Astrocyte of the hippocampus (primary cell): ENCODE measurements around the gene NEURL1.
"Not testable (repeated sequence)": the region's sequence is repeated elsewhere in the genome, so short reads cannot be mapped to it uniquely, and the experiment has no call there.

Experiments
- DNase-seq: peaks from one replicate; pipeline ENCODE4 v3.0.0; 2011; ENCODE audit warnings: low read depth, low spot score

NEURL1 gene

DNA sequence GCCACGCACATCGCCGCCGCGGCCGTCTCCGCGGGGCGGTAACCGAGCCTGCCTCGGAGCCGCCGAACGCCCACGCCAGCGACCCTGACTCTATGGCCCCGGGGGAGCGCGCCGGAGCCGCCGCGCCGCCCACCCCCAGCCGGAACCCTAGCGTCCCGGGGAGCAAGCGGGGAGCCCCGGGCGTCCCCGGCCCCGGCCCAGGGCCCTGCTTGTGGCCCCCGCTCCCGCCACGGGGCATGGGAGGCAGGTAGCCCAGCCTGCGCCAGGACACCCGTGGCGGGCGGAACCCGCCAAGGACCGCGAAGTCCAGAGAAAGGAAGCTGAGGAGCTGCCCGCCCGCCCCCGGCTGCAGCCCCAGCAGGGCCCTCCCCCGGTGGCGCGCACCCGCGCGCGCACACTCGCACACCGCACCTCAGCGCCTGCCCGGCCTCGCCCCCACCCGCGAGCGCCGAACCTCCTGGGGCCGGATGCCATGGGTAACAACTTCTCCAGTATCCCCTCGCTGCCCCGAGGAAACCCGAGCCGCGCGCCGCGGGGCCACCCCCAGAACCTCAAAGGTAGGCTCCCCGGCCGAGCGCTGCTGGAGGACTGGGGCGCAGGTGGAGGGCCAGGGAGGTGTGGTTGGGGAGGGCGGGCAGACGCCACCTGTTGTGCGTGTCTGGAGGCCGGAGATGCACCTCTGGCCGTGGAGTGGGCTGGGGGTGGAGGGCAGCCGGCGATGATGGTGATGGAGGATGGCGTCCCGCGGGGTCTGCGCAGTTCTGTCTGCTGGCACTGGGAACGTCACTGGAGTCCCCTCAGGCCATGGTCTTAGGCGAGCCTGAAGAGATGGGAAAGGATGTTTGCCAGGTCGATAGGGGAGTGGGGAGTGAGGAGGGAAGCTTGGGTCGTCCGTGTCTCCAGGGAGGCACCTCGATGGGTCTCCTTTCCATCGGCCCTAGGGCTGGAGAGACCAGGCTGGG is 692 bp downstream of the NEURL1 start:
- DNase-seq = peak; percentile 29

DNA sequence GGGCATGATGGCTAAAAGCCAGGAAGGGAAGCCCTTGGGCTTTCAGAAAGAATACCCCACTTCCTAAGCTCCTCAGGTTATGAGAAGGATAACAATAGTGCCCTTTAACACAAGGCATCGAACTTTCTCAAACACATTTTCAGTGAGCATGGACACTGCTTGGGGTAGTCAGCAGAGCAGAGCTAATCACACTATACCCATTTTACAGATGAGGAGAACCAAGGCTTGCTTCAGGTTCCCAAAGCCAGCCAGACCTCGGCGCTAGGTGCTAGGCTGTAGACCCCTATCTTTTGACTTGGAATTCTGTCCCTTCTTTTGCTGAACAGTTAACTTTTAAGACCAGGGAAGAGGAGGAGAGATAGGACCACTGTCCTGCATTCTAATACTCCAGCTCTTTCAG is 1.8 kb downstream of the NEURL1 start:
- no peak for DNase-seq

DNA sequence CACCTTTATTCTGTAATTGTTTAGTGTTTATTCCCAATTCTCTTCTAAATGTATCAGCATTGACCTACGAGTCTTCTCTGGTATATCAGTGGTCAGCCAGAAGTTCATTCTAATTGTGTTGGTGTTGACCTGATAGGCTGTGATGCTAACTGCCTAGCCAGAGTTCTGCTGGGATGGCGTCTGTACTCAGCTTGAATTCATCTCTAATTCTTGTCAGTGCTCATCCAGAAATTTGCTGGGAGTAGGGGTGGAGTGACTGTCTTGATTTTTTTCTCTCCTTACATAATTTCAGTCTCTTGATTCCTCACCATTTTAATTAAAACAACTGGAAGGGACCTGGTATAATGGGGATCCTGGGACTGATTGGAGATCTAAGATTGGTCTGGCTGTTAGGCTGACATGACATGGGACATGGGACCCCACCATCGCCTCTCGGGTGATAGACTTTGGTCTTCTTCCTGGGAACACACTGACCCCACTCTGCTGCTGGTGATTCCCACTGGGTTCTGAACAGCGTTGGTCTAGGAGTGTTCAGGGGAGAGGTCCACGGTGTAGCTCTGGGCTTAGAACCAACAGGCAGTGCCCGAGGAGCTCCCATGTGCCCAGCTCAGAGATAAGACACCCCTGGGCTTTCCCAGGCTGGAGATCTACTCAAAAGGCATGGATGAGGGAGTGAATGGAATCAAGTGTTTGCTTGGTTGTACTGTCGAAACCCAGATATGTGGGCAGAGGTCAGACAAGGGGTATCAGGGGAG is 3.8 kb downstream of the NEURL1 start:
- no peak for DNase-seq

DNA sequence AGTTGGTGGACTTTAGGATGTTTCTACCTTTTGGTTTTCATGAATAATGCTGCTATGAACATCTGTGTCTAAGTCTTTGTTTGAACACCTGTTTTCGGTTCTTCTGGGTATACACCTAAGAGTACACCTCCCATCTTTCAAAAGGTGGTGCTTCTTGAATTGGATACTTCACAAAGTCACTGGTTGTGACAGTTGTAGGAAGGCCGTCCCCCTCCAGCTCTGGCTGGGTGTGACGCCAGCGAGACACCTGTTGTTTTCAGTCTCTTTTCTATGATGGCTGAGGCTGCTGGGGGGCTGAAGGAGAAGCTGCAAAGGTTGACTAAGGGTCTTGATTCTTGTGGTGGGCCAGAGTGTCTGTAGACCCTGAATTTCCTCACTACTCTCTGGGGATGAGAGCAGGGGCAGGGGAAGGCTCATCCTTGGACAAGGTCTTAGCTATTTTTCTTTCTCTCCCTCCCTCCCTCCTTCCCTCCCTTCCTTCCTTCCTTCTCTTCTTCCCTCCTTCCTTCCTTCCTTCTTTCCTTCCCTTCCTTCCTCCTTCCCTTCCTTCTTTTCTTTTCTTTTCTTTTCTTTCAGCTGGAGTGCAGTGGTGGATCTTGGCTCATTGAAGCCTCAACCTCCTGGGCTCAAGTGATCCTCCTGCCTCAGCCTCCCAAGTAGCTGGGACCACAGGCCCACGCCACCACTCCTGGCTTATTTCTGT is 5.6 kb downstream of the NEURL1 start:
- DNase-seq = no peak

DNA sequence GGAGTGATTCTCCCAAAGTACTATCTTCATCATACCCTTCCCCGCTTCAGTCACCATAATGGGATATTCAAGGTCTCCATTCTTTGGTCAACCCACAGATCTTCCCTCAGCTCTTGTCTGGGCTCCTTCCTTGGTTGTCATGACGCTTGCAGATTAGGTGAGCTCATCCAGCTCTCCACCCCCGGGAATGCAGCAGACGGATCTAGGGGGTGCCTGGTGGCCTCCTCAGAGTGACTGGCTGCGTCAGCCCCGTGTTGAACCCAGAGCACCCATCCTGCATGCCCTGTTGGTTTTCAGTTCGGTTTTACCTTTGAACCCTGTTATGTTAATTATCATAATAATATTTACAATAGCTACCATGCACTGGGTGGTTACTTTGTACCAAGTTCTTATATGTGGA is 6.4 kb downstream of the NEURL1 start:
- DNase-seq = no peak

DNA sequence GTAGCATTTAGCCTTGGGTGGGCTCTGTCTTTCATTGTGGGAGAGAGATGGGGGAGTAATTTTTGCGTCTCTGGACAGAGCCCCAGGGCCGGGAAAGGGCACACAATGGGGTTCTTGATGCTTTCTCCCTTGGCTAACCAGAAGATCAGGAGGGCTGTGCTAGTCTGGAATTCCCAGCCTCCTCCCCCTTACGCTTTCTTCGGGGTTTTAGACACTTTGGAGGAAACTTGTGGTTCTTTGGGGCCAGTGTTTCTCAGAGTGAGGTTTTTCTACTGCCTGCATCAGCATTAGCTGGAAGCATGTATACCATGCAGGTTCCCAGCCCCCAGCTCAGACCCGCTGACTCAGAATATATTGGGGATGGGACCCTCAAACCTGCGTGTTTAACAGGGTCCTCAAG is 7.0 kb downstream of the NEURL1 start:
- DNase-seq = no peak

DNA sequence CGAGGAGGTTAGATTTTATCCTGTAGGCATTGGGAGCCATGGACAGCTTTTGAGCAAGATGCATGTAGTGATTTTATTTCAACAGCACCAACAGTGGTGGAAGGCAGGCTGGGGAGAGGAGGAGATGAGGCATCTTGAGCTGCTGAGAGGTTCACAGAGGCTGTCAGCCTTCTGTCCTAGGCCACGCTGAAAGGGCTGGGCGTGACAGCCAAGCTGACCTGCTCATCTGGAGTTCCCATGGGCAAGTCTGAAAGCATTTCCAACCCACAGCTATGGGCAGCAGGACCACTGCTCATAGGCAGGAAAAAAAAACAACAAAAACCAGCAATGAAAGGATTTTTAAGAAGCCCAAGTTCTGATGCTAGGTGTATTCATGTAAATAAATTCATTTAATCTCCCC is 7.7 kb downstream of the NEURL1 start:
- DNase-seq = no peak

DNA sequence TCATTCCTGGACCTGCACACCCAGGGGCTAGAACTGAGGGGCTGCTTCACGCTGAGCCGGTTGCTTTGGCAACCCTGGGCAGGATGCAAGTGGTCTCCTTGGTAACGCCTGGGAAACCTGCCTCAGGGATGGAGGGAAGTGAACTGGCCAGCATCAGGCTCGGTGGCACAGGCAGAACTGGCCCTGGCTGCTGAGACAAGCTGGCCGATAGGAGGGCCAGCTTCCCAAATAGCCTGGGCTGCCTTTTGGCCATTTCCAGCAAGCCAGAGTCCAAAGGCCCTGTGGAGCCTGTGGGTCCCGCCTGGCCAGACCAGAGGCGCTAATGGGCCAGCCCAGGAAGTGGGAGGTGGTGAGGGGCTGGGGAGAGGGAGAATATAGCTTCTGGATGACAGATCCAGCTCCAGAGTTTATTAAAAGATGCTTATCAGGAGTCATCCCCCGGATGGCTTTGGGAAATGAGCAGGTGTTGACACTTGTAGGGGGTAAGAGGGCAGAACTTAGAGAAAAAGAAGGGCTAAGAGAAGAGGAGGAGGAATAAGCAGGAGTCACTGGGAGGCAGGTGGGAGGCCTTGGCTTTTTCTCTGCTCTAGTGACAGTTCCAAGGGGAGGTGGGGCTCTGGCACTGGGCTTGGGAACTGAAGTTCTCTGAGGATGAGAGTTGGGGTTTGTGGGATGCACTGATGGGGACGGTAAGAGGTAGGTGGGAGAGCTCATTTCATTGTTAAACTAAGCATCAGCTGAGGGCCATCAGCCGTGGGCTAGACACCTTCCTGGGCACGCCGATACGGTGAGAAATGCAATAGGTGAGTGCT is 9.6 kb downstream of the NEURL1 start:
- no peak for DNase-seq

DNA sequence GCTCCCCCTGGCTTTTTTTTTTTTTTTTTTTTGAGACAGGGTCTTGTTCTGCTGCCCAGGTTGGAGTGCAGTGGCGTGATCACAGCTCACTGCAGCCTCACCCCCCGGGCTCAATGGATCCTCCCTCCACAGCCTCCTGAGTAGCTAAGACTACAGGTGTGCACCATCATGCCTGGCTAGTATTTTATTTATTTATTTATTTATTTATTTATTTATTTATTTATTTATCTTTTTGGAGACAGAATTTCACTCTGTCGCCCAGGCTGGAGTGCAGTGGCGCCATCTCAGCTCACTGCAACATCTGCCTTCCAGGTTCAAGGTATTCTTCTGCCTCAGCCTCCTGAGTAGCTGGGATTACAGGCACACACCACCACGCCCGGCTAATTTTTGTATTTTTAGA is 10.3 kb downstream of the NEURL1 start:
- not testable (repeated sequence) for DNase-seq

DNA sequence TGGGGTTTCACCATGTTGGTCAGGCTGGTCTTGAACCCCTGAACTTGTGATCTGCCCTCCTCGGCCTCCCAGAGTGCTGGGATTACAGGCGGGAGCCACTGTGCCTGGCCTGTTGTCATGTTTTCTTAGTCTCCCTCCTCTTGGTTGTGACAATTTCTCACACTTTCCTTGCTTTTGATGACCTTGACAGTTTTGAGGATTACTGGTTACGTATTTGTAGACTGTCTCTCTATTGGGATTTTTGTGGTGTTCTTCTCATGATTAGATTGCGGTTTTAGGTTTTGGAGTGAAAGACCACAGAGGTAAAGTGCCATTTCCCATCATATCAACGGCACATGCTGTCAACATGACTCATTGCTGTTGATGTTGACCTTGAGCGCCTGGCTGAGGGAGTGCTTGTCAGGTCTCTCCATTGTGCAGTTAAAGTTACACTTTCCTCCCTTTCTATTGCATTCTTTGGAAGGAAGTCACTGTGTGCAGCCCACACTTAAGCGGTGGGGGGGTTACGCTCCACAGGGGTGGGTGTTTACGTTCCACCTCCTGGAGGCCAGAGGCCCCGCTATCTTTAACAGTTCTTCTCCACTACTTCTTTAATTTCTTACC is 10.8 kb downstream of the NEURL1 start:
- DNase-seq = peak; percentile 95

DNA sequence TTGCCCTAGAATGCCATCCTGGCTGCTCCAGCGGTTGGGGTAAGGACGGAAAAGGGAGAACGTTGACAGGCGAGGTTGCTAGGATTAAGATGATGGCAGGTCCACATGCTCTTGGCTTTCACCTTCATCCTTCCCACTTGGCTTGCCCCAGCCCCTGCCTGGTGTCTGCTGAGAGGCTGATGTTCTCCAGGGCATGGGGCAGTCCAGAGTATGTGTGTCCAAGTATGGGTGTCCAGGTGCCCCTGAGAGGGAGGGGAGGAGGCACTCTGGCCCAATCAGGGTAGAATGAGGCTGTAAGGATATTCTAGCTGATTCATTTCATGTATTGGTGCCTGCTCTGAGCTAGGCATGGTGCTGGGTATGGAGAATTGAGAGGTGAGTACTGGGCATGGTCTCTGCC is 12.6 kb downstream of the NEURL1 start:
- DNase-seq = no peak

DNA sequence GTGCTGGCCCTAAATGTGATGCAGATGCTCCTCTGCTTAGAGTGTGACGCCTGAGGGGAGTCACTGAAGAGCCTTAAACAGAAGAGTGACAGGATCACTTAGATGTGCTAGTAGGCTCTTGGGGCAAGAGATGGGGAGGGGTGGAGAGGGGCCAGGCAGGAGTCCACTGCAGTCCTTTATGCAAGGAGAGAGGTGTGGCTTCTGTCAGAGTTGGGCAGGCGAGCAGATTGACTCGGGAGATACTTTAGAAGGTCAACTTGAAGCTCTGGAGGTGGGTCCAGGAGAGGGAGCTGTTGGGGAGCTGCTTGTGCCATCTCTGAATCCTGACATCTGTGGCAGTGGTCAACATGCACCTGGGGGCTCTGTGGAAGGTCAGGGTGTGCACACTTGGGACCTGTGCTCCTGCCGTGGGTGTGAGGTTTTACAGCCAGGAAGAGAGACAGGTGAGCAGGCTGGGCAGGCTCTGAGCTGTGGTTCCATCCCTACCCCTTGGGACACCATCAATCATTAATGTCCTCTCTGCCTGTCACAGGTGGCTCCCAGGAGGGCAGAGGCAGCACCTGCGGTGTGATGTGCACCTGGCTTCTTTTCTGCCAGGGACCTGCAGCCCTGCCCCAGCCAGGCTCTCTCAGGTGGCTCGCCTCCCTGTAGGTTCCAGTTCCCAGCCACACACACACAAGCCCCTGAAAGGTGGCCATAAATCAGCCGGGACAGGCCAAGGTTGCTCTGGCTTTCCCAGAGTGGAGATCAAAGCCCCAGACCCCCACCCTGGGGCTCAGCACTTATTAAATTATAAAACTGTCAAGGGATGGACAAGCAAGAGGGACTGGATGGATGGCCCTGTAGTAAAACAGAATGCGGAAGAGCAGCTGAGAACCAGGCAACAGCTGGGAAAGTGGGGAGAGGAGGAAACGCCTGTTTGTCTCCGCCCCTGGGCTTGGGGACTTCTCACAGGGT is 14.0 kb downstream of the NEURL1 start:
- DNase-seq = no peak

DNA sequence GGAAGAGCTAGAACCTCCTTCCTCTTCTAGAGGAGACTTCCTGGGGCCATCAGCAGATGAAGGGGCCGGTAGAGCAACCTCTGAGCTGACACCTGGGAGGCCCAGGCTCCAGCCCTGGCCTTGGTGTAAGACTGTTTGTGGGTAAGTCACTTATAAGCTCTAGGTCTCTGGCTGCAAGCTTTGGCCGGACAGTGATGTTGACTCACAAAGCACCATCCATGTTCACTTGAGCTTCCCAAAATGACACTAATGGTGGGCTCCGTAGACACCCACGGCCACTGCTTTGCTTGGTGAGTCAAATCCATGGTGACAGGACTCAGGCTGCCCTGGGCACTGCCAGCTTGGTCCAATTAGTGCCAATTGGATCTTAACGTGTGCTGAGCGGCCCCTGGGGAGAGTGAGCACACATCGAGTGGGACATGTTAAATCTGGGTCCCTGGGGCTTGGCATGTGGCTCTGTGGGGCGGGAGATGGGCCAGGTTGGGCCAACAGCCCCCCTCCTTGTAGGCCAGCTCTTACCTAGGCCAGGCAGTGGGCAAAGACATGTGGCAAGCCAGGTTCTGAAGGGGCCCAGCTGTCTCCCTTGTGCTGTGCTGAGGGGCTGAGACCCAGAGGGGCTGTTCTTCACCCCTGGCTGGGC is 16.7 kb downstream of the NEURL1 start:
- no peak for DNase-seq

DNA sequence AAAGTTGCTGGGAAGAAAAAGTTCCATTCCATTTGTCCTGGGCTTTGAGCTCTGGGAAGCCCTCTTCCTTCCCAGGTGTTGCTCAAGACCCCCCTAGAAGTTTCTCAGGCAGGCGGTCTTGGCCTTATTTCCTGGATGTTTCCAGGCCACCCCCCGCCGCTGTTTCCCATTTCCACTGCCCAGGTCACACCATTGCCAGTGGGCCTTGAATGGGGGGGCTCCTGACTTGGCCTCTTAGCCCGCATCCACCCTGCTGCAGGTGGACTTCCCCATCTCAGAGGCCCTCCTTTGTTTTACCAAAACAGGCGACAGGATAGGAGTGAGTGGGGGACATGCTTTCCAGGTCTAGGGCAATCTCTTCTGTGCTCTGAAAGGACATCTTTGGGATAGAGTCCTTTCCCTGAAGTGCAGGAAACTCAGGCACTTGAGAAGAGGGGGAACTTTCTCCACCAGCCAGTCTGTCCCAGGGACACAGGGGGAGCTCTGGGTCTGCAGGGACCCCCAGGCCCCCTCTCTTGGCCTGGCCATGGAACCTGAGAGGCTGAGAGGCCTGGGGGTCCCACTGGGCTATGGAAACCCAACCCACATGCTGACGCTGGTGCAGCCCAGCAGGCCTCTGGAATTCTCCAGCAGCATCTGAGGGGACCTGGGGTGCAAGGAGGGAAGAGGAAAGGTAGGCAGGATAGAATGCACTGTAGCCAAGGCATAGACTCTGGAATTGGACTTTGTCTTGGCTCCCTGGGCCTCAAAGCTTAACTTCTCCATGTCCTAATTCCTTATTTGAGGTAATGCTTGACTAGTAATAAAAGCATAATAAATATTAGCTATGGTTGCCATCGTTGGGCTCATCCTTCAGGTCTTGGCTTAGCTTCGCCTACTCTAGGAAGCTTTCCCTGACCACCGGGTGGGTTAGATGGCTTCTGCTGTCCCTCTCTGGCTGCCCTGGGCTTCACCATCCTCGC is 17.6 kb downstream of the NEURL1 start:
- DNase-seq = no peak

DNA sequence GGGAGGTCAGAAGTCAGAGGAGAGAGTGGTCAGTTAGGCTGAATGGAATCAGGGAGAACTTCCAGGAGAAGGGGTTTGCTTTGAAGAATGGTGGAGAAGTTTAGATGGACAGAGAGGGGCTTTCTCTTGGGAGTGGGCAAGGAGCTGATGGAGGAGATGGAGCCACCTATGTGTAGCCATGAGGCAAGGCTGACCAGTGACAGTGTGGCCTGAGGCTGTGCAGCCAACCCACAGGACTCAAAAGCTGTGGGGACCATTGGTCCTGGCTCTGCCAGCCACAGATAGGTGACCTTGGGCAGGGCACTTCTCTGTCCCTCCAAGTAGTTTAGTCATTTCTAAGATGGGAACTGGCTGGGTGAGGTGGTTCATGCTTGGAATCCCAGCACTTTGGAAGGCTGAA is 18.7 kb downstream of the NEURL1 start:
- no peak for DNase-seq

DNA sequence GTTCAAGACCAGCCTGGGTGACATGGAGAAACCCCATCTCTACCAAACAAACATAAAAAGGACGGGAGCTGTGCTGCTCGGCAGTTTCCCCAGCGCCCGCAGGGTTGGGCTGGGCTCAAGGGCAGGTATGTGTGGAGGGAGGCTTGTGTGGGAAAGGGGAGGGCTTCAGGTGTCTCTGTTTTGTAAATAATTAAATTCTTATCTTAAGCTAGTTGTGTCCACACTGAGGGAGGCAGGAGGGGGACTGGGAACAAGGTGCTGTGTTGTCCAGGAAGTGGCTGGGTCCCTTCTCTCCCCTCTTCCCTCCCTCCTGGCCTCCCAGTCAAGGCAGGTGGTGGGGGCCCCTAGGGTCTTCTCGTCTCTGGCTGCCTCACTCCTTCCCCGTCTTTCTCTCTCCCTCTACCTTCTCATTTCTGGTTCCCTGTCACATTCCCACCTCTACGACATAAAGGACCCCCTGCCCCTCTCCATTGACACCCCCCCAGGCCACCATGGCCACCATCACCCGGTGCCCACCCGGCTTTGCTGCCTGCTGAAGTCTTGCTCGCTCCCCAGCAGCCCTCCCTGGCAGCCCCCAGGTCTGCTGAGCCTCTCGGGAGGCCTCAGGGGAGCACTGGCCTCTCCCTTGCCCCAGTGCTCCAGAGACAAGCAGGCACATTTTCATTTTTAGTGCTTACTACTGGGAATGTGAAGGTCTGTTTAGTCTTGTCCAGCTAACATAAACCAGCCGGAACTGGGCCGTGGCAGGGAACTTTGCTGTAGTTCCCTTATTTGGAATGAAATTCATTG is 19.3 kb downstream of the NEURL1 start:
- DNase-seq = no peak

DNA sequence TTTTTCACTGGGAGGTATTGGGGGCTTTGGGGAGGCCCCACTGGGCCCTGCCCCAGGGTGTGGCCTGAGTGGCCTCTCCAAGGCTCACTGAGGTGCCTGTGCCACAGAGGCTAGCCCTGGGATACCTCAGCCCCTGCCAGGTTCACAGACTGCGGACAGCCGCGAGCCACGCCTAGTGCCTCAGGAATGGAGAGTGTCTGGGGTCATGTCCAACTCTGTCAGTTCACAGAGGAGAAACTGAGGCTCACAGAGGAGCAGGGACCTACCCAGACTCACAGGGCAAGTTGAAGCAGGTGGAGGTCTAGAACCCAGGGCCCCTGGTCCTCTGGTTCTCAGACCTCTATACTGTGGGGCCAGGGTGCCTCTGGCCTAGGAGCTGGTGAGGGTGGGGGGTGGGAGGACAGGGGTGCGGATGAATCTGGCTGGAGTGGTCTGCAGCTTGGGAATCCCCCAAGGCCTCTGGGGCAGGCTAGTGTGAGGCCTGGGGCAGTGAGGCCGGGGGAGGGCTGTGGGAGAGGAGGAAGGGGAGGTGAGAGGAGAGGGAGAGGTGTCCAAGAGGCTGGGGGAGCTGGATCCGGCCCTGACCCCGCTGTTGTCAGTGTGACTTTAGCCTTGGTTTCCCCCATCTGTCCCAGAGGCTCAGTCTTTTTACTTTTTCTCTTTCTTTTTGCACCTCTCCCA is 20.0 kb downstream of the NEURL1 start:
- DNase-seq = no peak
